OCI-LY1 (cell line): ENCODE results near the gene TIGD2.

Source experiments
- H2AFZ ChIP-seq: fragments of 200-600 bp; sonication (generic), shearing (Covaris generic); 2 replicates; pipeline ENCODE4 v1.6.0; 2014; ENCODE audit warnings: antibody characterized with exemption, mild to moderate bottlenecking, low read length
- H3F3A ChIP-seq: fragments of 200-600 bp; sonication (generic), shearing (Covaris generic); 2 replicates; pipeline ENCODE4 v1.6.0; 2014; ENCODE audit warnings: mild to moderate bottlenecking, antibody characterized with exemption, low read length, moderate library complexity; ENCODE audit not compliant: insufficient read depth
- H3K27ac ChIP-seq: fragments of 200-600 bp; sonication (generic); 2 replicates; pipeline ENCODE4 v1.5.1; 2014; ENCODE audit warnings: low read length, mixed run types, mild to moderate bottlenecking, low read depth; ENCODE audit not compliant: poor library complexity, severe bottlenecking
- H3K27me3 ChIP-seq: fragments of 200-600 bp; sonication (generic); 2 replicates; pipeline ENCODE4 v1.6.0; 2014; ENCODE audit warnings: antibody characterized with exemption, mild to moderate bottlenecking, low read length, moderate library complexity; ENCODE audit not compliant: insufficient read depth
- H3K36me3 ChIP-seq: fragments of 200-600 bp; sonication (generic); 2 replicates; pipeline ENCODE4 v1.6.1; 2014; ENCODE audit warnings: mild to moderate bottlenecking, antibody characterized with exemption, low read length, moderate library complexity, mixed read lengths; ENCODE audit not compliant: insufficient read depth
- H3K4me1 ChIP-seq: fragments of 200-600 bp; sonication (generic); 2 replicates; pipeline ENCODE4 v1.5.1; 2014; ENCODE audit warnings: mild to moderate bottlenecking, low read length, moderate library complexity; ENCODE audit not compliant: insufficient read depth, severe bottlenecking
- H3K4me2 ChIP-seq: fragments of 200-600 bp; sonication (generic), shearing (Covaris generic); 2 replicates; pipeline ENCODE4 v1.6.1; 2014; ENCODE audit warnings: low read length
- H3K4me3 ChIP-seq: fragments of 200-600 bp; sonication (generic); 2 replicates; pipeline ENCODE4 v1.5.1; 2014; ENCODE audit warnings: low read length, low read depth, mild to moderate bottlenecking, mixed read lengths; ENCODE audit not compliant: poor library complexity, severe bottlenecking
- H3K79me2 ChIP-seq: fragments of 200-600 bp; shearing (Covaris generic); 2 replicates; pipeline ENCODE4 v1.6.1; 2016; ENCODE audit warnings: mixed run types, low read length, mixed read lengths; ENCODE audit not compliant: insufficient read depth
- H3K9ac ChIP-seq: fragments of 200-600 bp; sonication (generic), shearing (Covaris generic); 2 replicates; pipeline ENCODE4 v1.6.1; 2014; ENCODE audit warnings: mild to moderate bottlenecking, low read length, mixed read lengths
- H3K9me2 ChIP-seq: fragments of 200-600 bp; sonication (generic), shearing (Covaris generic); 2 replicates; pipeline ENCODE4 v1.6.1; 2014; ENCODE audit warnings: low read depth, mild to moderate bottlenecking, low read length, mixed read lengths
- H3K9me3 ChIP-seq: fragments of 200-600 bp; shearing (Covaris generic); 2 replicates; pipeline ENCODE4 v1.6.1; 2014; ENCODE audit warnings: low read length, mixed read lengths
- H4K20me1 ChIP-seq: fragments of 200-600 bp; sonication (generic), shearing (Covaris generic); 2 replicates; pipeline ENCODE4 v1.6.0; 2016; ENCODE audit warnings: mild to moderate bottlenecking, low read length; ENCODE audit not compliant: insufficient read depth
- CTCF ChIP-seq: fragments of 200-600 bp; sonication (generic), shearing (Covaris generic); IDR thresholded peaks from 2 replicates; pipeline ENCODE4 v1.5.1; 2017; ENCODE audit warnings: mild to moderate bottlenecking, antibody characterized with exemption, low read length, moderate library complexity, mixed read lengths
- EZH2 ChIP-seq: fragments of 200-600 bp; sonication (generic), shearing (Covaris generic); IDR thresholded peaks from 2 replicates; pipeline ENCODE4 v1.8.0; 2017; ENCODE audit warnings: borderline replicate concordance, mixed run types, mild to moderate bottlenecking, antibody characterized with exemption, low read length, moderate library complexity, mixed read lengths

TIGD2 gene

GRCh38 chr4:89101256-89102161 is 9.8 kb upstream of the TIGD2 start:
- Histone ChIP-seq H3K79me2 (no peaks in the 10 kb centered on the region), H3K4me2 (no peak overlapping the region), H3K27me3 (no peaks in the 10 kb centered on the region), H3K27ac (no peak overlapping the region), H2AFZ (no peak overlapping the region), H3K9me2 (no peaks in the 10 kb centered on the region), H3K9me3 (no peaks in the 10 kb centered on the region), H3K4me1 (no peaks in the 10 kb centered on the region), H3K36me3 (no peaks in the 10 kb centered on the region), H4K20me1 (no peaks in the 10 kb centered on the region), H3K9ac (no peak overlapping the region), H3K4me3 (no peak overlapping the region), H3F3A (no peaks in the 10 kb centered on the region)
- TF ChIP-seq CTCF (no peak), EZH2 (no peak)

DNA sequence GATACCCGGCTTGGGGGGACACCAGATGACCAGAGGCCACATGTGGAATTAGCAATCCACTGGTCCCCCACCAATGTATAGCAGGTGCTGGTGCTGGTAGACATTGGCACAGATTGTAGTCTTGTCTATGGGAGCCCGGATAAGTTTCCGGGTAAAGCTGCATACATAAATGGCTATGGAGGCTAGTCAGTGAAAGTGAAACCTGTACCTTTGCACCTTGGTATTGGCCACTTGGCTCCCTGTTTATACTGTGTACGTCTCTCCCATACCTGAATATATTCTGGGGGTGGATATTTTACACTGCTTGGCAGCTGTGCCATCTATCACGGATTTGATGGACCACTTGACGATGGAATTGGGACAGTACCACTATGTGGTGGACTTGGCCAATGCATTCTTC is 5.6 kb upstream of the TIGD2 start:
- H3K9ac ChIP-seq: no peak overlapping the region
- no peaks in the 10 kb centered on the region for H3K36me3 ChIP-seq
- H3K9me3 ChIP-seq: peaks cover 5% of the 10 kb centered on the region; the same call in 1 of the 2 replicates
- no peaks in the 10 kb centered on the region for H3F3A ChIP-seq
- no peaks in the 10 kb centered on the region for H3K79me2 ChIP-seq
- H4K20me1 ChIP-seq: no peaks in the 10 kb centered on the region
- no peak overlapping the region for H3K4me3 ChIP-seq
- H3K27ac ChIP-seq: no peak overlapping the region
- H2AFZ ChIP-seq: no peak overlapping the region
- no peaks in the 10 kb centered on the region for H3K27me3 ChIP-seq
- TF ChIP-seq CTCF (no peak), EZH2 (no peak)
- H3K4me1 ChIP-seq: peaks cover 4% of the 10 kb centered on the region
- no peak overlapping the region for H3K4me2 ChIP-seq
- no peaks in the 10 kb centered on the region for H3K9me2 ChIP-seq

DNA sequence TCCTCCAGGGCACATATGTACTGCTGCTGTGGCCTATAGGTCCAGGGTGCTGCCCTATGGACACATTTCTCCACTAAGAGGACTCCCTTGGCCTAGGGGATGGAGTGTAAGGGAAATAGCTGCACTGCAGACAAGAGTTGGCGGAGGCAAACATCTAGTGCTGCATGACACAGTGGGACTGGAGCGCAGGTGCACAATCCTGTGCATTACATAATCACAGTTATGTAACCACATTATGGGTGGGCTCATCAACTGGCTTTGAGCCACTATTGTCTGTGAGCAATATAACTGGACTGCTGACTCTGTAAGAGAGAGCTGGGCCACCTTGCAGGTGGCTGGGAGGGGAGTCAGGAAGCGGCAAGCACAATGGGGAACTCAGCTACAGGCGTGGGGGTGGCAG is 3.2 kb upstream of the TIGD2 start:
- no peaks in the 10 kb centered on the region for H3K79me2 ChIP-seq
- peaks cover 16% of the 10 kb centered on the region for H3K4me1 ChIP-seq
- TF ChIP-seq EZH2: no peak
- TF ChIP-seq CTCF: no peak
- H3K9me2 ChIP-seq: no peaks in the 10 kb centered on the region
- H3K9me3 ChIP-seq: peaks cover 5% of the 10 kb centered on the region; the same call in 1 of the 2 replicates
- no peak overlapping the region for H3K27ac ChIP-seq
- H3K4me2 ChIP-seq: no peak overlapping the region
- no peaks in the 10 kb centered on the region for H3F3A ChIP-seq
- no peaks in the 10 kb centered on the region for H4K20me1 ChIP-seq
- H3K9ac ChIP-seq: no peak overlapping the region
- H2AFZ ChIP-seq: no peak overlapping the region
- no peaks in the 10 kb centered on the region; the same call in 1 of the 2 replicates for H3K36me3 ChIP-seq
- H3K4me3 ChIP-seq: no peak overlapping the region
- no peaks in the 10 kb centered on the region for H3K27me3 ChIP-seq
